Testis (tissue), 2 donors: Measurements from ENCODE around the gene RPS25.

ENCODE experiments used
- CTCF ChIP-seq, 3 experiments: fragments of 450-650 bp in 2 of 3; fragments of 200-600 bp in 1 of 3; sonication (generic) in 1 of 3; IDR thresholded peaks; one replicate each; pipeline ENCODE4 v1.5.1; 2016 to 2019; ENCODE audit warnings: antibody characterized with exemption in 3 of 3, mild to moderate bottlenecking in 2 of 3, moderate library complexity in 1 of 3
- POLR2A ChIP-seq: fragments of 450-650 bp; IDR thresholded peaks from one replicate; pipeline ENCODE4 v1.6.1; 2017; ENCODE audit warnings: antibody characterized with exemption, mild to moderate bottlenecking, moderate library complexity

- no peak for TF ChIP-seq CTCF (IDR thresholded peaks at IDR 0.05)
- no peak for TF ChIP-seq POLR2A
Observed at GRCh38 chr11:119023741-119024140, 5.6 kb upstream of the RPS25 start.
